ENCODE data around the gene LIMK2.
"Not testable (repeated sequence)": the region's sequence is repeated elsewhere in the genome, so short reads cannot be mapped to it uniquely, and the experiment has no call there.

Gene LIMK2

DNA sequence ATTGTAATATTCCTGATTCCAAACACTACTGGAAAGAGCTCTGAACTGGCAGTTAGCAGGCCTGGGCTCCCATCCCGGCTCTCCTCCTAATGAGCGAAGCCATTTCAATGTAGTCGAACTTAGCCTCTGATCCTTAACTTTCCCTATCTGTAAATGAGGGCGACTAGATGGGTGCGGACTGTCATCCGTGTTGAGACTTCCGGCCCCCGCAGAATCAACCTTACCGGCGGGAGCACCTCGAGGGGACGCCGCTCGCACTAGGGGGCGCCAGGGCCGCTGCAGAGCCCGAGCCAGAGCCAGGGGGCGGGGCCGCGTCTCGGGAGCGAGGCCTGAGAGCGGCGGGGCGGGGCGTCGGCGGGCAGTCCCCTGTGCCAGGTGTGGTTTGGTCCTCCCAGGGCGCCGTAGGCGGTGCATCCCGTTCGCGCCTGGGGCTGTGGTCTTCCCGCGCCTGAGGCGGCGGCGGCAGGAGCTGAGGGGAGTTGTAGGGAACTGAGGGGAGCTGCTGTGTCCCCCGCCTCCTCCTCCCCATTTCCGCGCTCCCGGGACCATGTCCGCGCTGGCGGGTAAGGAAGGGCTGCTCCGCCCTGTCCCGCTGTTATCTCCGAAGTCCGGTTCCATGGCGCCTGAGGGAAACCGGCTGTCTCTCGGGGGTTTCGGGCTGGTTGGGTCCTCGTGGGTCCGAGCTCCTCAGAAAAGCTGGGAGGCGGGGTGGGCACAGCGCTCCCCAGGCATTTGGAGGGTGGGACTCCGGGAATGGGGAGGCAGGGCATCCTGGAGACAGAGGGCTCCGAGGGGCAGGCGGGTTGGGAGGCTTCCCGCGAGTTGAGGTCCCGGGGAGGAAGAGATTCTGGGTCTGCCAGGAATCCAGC, at the start of gene LIMK2:
TSS of gene LIMK2 (plus strand) at position 437 of the 869 bp plus-strand sequence. CDS start at position 548, 111 bp downstream.
- DNase-seq (ENCODE audit: low read depth in 1 of 2, low spot score in 1 of 2), result peak; percentile 93 to 97

GRCh38 chr22:31170971-31171370, 41.1 kb upstream of the LIMK2 start:
- no peak for DNase-seq (ENCODE audit: low read depth in 1 of 2, low spot score in 1 of 2)

GRCh38 chr22:31171734-31172133, 40.4 kb upstream of the LIMK2 start:
- not testable (repeated sequence) for DNase-seq (ENCODE audit: low read depth in 1 of 2, low spot score in 1 of 2)

- DNase-seq (ENCODE audit: low read depth in 1 of 2, low spot score in 1 of 2), result no peak
Observed at GRCh38 chr22:31173386-31174145, 38.5 kb upstream of the LIMK2 start.

GRCh38 chr22:31176923-31177322, 35.2 kb upstream of the LIMK2 start:
- DNase-seq (ENCODE audit: low read depth in 1 of 2, low spot score in 1 of 2), result no peak

DNA sequence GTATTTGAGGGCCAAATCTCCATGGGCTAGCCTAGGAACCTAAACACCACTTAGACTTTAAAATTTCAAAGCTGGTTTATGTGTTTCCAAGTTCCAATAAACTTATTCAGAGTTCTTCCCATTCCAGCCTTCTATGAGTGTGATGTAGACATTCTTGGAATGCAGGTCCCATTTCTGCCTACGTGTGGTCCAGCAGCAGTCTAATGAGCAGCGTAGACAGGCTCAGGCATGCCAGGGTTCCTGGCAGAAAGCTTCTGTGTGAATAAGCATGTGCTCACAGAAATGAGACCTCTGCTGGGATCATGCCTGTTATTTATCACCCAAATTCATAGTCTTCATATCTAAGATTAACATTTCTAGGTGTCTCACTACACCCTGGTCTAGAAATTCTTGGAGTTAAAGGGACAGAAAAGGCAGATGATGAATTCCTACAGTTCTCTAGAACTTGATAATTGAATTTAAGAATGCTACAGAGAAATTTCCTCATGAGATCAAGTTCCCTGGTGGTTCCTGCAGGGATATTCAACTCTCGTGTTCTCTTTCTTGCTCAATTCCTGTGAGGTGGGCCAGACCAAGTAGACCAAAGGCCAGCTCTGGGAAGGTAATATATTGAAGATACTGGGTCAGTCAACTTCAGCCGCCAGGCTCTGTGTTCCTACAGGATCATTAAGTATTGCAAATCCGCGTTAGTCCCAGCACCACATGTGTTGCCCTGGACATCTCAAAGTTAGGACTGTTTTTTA, 34.5 kb upstream of the LIMK2 start:
- no peak for DNase-seq (ENCODE audit: low read depth in 1 of 2, low spot score in 1 of 2)

DNA sequence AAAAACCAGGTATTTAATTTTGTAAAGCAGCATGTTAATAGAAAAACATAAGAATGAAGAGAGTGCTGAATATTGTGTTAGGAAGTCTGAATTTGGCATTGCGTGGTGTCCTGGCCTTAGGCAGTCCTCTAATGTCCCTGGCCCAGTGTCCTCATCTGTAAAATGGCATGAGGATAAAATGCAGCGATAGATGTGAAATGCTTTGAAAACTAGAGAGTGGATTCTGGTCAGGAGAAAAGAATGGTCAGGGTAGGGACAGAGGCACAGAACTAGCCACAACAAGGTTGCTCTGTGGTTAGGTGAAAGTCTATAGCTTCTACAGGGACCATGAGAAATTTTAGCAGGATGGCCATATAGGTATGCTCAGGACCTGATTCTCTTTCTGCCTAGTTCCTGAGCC, 33.2 kb upstream of the LIMK2 start:
- no peak for DNase-seq (ENCODE audit: low read depth in 1 of 2, low spot score in 1 of 2)

DNA sequence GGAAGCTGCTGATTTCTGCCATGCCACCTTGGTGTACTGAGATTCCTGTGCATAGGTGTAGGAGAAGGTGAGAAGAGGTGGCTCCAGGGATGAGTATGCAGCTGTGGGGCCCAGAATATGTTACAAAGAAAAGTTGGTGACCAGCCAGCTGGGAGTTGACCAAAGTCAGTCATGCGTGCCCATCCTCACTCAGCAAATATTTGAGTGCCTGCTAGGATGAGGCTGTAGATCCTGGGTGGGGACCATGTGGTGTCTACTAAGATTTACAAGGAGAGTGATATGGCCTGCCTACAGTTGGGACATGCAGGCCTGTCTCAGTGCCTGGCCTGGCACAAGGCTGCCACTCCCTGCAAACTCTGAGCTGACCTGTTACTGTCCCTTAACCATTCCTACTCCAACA, 32.8 kb upstream of the LIMK2 start:
- no peak for DNase-seq (ENCODE audit: low read depth in 1 of 2, low spot score in 1 of 2)

GRCh38 chr22:31184015-31184414, 28.1 kb upstream of the LIMK2 start:
- no peak for DNase-seq (ENCODE audit: low read depth in 1 of 2, low spot score in 1 of 2)

DNA sequence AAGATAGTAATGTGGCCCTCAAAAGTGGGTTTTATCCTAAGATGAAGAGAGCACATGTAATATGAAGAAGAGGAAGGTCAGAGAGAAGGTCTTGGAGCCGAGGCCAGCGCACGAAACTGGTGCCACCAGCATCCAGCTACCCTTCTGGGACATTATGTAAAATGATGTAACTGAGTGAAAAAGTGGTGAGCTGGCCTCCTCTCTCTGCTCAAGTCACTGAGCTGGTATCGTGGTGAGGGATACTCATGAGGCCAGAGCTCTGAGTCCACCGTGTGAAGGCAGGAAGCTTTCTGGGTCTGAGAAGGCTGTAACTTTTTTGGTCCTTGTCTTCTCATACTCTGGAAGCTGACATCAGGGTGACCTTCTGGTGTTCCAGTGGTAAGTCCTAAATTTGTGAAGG, 27.0 kb upstream of the LIMK2 start:
- no peak for DNase-seq (ENCODE audit: low read depth in 1 of 2, low spot score in 1 of 2)

DNA sequence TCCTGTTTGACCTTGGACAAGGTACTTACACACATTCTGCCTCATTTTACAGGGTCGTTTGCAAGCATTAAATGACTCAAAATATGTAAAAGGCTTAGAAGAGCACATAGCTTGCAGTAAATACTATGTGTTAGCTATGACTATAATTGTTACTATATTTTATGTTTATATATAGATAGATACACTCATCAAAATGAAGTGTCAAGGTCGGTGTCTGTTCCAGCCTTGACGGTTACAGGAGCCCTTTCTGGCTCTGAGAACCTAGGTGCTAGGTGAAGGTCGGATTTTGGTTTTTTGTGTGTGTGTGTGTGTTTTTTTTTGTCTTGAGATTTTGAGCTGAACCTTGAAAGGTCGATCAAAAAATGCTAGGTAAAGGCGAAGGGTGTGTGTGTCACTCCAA, 24.5 kb upstream of the LIMK2 start:
- DNase-seq (ENCODE audit: low read depth in 1 of 2, low spot score in 1 of 2), result no peak

DNA sequence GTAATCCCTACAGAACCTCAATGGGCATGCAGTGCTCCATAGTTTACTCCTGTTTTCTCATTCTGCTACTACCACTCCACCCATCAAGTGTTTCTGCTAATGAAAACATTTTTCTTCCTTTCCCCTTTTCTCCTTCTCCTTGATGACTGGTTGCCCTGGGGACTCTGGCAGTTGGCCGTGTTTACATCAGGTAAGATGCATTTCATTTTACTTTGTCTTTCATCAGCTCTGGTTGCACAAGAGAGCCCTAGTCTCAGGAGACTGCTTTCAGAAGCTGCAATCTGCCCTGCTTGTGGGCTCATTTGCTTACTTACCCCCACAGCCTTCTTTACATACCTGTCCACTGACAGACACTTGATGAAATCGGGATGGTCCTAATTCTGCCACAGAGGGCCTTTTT, 19.6 kb upstream of the LIMK2 start:
- no peak for DNase-seq (ENCODE audit: low read depth in 1 of 2, low spot score in 1 of 2)

DNA sequence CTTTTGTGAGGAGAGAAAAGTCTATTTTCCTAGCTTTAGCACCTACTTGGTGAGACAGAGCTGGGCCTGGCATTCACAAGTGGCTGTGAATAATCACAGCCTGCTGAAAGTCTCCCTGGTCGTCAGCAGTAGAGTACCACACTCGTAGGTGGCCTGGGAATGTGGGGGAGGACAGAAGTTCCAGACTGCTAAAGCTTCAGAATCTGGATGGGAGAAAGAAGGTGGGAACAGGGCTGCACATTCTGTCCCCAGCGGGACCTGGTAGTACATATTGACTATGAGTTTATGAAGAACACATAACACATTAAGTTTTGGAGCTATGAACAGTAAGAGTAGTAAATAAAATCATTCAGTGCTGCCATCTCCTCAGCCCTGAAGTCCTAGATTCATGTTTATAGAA, 19.0 kb upstream of the LIMK2 start:
- DNase-seq (ENCODE audit: low read depth in 1 of 2, low spot score in 1 of 2), result no peak

- not testable (repeated sequence) for DNase-seq (ENCODE audit: low read depth in 1 of 2, low spot score in 1 of 2)
Observed at GRCh38 chr22:31194681-31195080, 17.4 kb upstream of the LIMK2 start.

GRCh38 chr22:31199187-31199586, 12.9 kb upstream of the LIMK2 start:
- no peak for DNase-seq (ENCODE audit: low read depth in 1 of 2, low spot score in 1 of 2)

DNA sequence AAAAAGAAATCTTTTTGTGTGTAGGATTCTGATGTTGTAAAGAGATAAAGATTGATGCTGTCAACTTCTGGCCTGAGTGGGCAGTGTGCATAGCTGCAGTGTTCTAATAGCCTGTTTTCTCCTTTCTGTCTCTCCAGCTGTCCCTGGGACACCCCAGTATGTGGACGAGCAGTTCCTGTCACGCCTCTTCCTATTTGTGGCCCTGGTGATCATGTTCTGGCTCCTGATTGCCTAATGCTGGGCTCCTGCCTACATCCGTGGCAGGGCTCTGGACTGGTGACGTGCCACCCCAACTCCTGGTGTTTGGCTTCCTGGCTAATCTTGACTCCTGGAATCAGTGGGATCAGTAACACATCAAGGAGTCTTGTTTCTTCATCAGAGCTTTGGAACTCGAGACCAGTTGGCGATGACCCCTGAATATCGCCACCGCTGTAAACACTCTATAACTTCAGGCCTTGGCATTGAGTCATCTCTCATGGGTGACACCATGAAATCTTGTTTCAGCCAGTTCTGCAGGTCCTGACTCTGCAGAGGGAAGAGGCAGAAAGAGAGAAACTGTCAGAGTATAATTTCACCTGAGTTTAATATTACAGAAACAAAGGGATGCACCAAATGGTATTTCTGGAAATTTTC, 7.6 kb upstream of the LIMK2 start:
- not testable (repeated sequence) for DNase-seq (ENCODE audit: low read depth in 1 of 2, low spot score in 1 of 2)

- DNase-seq (ENCODE audit: low read depth in 1 of 2, low spot score in 1 of 2), result not testable (repeated sequence)
Observed at GRCh38 chr22:31205059-31205458, 7.0 kb upstream of the LIMK2 start.

DNA sequence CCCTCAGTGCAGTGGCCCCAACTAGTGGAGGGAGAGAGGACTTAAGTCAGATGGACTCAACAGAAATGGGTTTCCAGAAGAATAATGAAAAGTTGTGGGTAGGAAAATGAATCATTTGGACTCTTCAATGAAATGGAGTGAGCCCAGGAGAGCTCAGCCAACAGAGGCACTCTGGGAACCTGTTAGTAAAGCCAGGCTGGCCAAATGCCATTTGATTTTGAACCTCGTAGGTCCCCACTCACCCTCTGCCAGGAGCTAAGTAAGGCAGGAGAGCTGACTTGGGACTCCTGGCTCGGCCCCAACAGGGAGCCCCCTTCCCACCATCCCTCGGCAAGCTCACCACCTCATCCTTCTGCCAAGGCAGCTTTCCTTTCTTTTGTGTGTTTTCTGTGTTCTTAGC, 5.6 kb upstream of the LIMK2 start:
- DNase-seq (ENCODE audit: low read depth in 1 of 2, low spot score in 1 of 2), result not testable (repeated sequence)

DNA sequence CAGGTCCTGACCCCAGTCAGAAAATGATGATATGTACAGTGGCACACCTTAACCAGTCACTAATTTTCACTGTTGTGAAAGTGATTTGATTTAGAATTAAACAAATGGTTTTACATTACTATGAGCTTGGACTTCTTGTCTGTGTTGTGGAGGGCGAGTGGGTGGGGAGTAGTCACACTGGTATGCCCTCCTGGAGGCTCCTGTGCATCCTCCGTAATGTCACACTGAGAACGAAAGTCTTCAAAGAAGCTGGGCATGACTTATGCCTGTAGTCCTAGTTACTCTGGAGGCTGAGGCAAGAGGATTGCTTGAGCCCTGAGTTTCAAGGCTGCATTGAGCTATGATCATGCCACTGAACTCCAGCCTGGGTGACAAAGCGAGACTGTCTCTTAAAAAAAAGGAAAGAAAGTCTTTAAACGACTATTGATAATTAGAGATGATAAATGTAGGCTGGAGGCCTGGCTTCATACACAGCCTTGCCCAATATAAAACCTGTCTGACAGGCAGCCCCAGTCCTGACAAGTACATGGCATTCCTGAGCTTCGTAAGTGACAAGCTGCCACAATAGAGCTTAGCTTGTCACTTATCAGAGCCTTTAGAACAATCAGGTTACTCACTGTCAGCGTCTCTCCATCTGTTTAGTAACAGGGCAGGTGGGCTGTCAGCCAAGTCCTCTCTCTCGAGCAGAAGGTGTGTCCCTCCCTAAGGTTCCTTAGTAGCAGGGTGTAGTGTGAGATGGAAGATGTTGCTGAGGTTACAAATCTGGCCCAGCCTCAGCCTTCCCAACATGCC, 5.0 kb upstream of the LIMK2 start:
- no peak for DNase-seq (ENCODE audit: low read depth in 1 of 2, low spot score in 1 of 2)

Measured in activated T-helper 1 cell treated with anti-CD3 and anti-CD28 coated beads, Interleukin-2, amount 50 U/mL, for 16 hours (primary cell).